ENCODE measurements around the gene ASAP3.

The ASAP3 gene

DNA sequence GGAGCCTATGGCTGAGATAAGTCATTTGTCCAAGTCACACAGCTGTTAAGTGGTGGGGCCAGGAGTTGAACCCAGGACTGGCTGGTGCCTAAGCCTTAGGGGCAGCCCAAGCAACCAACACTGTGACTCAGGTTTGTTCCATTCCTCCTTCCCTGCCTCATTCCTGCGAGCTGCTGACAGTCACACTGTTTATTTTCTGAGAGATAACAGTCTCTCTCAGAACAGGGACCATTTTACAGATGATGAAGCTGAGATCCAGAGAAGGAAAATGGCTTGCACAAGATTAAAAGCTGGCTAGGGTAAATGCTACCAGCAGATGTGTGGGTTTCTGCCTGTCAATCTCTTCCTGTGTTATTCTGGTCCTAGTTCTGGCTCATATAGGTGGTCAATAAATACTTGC lies 35.1 kb downstream of the ASAP3 start:
- no peak for DNase-seq

GRCh38 chr1:23446661-23447310 lies 37.2 kb downstream of the ASAP3 start:
- no peak for DNase-seq

DNA sequence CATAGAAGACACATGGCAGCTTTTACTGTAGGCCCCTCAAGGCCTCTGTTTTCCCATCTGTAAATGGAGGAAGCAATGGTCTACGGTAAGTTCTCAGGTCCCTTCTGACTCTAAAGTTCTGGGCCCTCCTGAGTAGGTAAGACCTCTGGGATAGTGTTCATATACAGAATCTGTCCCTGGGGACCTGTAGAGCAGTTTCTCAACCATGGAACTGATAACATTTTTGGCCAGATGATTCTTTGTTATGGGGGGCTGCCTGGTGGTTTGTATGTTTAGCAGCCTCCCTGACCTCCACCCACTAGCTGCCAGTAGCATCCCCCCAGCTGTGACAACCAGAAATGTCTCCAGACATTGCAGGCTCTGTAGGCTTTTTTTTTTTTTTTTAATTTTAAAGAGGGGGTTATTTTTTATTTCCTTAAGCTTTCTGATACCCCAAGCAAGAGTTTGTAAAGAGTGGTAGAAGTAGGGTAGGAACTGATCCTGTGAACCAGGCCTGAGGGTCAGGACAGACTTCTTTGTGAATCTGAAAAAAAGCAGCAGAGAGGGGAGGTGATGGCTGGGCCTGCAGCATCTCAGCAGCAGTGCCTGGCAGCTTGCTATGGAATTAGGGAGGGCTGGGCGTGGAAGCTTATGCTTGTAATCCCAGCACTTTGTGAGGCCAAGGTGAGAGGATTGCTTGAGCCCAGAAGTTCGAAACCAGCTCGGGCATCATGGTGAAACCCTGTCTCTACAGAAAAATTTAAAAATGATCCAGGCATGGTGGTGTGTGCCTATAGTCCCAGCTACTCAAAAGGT lies 39.2 kb downstream of the ASAP3 start:
- no peak for DNase-seq

DNA sequence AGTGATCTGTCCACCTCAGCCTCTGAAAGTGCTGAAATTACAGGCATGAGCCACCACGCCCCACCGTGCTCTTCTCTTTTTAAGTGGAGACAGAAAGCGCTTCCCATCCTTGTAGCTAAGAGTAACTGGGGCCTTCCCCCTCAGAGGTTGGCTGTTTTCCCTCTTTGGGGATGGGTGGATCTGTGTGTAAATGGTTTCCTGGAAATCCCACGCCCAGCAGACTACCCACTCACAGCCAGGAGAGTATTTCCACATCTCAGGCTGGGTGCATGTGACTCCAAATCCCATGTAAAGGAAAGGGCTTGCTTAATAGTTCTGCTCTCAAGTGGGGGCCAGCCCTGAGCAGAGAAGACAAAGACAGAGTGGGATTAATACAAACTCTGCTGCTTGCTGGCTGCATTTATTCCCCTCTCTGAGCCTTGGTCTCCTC lies 39.9 kb downstream of the ASAP3 start:
- peak; percentile 71 for DNase-seq

GRCh38 chr1:23442751-23443150 lies 41.2 kb downstream of the ASAP3 start:
- no peak for DNase-seq

DNA sequence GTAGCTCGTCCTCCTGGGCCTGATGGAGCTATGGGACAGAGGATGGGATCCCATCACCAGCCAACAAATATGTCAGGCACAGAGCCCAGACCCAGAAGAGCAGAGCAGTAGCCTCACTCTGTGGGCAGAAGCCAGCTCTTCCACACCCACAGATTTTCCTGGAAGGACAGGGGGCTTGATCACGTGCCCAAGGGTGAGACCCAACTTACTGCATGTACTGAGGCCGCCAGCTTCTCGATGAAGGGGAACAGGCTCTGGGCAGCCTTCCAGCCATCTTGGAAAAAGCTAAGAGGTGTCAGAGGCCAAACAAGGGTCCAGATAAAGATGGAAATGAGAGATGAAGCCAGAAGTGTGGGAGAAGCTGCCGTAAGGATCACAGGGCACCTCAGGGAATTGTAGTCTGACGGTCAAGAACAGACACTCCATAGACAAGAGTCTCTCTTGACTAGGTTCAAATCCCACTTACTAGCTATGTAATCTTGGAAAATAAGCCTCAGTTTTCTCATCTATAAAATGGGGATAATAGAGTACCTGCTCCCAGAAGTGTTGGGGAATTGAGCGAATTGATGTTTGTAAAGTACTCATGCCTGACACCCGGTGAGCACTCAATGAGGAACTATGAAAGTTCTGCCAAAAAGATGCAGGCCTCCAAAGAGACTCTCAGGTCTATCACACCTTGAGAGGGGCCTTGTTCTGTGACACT lies 42.4 kb downstream of the ASAP3 start:
- no peak for DNase-seq

DNA sequence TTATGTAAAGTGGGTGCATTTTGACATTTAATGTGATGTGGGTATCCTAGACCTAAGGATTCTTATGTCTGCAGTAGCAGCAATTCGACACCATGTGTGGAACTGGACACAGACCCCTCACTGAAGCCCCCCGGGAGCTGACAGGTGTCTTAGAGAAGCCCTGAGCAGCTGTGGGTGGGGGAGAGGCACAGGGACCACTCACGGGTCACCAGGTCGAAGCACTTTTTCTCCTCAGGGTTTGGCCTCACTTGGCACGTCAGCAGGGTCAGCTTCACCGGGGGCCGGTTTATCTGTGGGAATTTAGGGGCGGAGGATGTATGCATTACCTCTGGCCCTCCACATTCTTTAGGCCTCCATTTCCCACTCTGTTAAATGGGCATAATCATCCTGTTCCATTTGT lies 45.4 kb downstream of the ASAP3 start:
- no peak for DNase-seq

DNA sequence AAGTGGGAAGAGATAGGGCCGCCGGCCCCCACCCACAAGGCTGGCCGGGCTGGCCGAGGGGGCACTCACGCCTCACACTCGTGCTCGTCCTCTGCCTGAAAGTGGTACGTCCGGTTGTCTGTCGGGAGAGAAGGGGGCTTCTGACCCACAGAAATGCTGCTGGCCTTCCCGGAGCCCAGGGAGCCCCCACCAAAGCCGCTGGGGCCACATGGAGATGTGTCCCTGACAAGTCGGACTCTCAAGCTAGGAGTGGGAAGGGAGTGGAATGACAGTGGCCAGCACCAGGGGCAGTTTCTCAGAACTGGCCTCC lies 46.7 kb downstream of the ASAP3 start:
- no peak for DNase-seq

DNA sequence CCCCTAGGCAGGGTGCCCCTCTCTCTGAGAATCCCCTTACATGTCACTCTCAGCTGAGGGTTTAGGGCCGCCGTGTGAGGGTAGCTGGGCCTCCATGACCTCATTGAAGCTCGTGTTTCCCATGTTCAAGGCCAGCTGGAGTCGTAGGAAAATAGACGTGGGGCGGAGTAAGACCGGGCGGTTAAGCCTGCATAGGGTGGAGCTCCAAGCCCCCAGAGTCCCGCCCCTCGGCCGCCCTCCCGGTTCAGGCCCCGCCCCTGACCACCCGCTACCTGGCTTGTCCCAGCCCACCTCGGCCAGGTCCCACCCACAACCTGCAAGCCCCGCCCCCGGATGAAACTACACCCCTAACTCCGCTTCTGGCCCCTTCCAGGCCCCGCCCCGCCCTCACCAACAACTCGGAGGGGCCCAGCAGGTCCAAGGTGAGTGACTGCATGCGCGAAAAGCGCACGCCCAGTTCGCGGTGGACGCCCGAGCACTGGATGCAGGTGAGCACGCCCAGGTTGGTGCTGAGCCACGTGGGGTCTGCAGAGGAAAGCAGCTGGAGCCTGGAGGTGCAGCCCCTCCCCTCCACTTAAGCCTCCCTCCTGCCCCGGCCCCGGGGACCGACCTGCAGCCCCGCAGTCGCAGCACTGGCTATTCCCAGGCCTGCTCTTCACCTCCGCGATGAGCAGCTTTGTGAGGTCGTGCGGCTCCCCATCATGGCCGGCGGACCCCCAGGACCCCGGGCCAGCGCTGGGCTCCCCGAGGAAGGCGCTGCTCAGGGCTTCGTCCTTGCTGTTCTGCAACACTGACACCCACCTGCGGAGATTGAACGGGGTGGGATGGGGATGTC lies 47.2 kb downstream of the ASAP3 start:
- DNase-seq: no peak

GRCh38 chr1:23434260-23434775 lies 49.7 kb downstream of the ASAP3 start:
- no peak for DNase-seq

DNA sequence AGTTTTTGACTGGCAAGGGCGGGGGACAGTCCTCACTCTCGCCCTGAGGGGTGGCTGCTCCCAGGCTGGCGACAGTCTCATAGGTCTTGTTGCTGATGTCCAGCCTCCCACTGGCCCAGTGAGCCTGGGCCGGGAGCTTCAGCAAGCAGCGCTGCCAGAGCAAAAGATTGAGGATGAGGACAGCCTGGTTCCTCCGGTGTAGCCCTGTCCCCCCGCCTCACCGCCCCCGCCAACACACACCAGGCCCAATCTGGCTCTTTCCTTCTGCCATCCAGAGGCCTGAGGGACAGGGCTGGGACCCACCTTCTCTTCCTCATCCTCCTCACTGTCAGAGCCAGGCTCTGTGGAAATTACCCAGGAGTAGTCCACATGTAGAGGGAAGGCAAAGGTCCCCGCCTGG lies 50.9 kb downstream of the ASAP3 start:
- DNase-seq: no peak

DNA sequence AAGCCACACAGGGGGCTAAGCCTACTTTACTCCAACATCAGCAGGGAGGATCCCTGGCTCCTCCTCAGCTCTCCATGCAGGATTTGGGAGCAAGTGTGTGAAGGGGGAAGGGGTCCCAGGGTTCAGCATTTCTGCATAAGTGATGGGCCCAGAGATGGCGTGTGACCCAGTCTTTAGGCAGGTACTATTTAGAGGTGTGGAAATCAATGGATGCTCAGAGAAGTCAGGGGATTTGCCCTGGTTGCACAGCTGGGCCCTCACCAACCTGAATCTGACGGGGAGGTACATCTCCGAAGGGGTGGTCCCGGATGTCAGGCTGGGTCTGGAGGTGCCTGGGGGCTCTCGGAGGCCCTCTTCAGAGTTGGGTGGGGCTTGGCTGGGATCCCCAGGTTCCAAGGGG lies 52.5 kb downstream of the ASAP3 start:
- DNase-seq: no peak

GRCh38 chr1:23430803-23431202 lies 53.2 kb downstream of the ASAP3 start:
- DNase-seq: no peak

DNA sequence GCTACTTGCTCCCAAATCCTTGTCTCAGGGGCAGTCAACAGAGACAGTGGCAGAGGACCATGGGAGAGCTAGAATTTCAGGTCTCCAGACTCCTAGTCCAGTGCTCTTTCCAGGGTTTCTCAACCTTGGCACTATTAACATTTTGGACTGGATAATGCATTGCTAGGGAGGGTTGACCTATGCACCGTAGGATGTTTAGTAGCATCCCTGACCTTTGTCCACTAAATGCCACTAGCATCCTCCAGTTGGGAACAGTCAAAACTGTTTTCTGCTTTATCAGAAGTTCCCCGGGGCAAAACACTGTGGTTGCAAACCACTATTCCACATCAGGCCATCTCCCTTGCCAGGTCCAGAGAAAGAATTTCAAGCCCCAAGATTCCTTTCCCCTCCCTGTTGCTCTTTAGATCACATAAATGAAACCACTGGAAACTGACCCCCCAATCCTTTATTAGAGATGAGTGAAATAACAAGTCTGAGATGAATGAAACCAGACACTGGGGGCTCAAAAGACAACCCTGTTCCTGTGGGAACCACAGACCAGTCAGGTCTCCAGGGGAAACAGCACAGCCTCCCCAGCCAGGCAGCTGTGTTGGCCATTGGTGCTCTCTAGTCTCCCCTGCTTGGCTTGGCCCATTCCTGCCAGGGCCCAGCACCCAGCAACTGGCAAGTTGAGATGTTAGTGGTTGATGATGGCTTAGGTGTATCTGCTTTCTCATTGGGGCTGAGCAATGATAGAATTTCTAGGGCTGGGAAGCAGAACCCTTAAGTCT lies 55.7 kb downstream of the ASAP3 start:
- no peak for DNase-seq

DNA sequence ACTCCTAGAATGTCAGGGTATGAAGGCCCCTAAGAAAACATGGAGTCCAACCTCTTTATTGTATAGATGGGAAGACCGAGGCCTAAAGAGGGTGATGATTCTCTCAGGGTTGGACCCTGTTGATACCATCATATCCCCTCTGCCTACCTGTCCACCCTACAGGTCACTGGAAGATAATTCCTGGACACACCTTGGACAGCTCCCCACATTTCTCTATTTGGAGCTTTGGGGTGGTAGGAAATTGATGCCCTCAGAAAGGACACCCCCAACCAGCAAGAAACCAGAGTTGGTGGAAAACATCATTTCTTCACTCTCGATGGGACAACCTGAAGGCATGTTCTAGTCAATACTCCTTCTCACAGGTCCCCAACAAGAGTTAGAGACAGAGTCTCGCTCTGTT lies 56.4 kb downstream of the ASAP3 start:
- DNase-seq: no peak

DNA sequence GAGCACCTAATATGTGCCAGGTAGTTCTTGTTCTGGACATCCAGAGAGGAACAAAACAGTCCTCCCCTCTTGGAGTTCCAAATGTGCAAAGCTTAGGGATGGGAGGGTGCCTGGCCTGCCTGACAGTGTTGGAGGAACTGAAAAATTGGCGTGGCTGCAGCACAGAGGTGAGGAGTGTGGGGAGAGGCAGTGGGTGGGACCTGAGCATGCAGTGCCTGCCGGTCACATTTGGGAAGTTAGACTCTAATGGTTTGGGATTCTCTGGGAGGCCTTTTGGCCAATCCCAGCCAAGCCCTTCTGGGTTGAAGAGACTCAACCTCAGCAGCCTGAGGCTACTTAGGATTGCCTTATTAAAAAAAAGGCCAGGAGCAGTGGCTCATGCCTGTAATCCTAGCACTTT lies 57.2 kb downstream of the ASAP3 start:
- no peak for DNase-seq

DNA sequence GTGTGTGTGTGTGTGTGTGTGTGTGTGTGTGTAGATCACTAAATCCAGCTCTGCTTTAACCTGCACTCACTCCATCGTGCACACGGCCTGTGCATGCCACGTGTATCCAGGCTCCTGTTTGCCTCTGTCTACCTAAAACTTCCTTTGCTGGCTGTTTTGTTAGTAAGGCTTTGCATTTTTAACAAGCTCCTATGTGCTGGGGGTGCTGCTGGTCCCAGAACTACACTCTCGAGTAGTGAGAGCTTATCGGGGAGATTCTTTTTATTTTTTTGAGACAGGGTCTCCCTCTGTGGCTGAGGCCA lies 58.8 kb downstream of the ASAP3 start:
- DNase-seq: no peak

GRCh38 chr1:23424293-23425192 lies 59.4 kb downstream of the ASAP3 start, which contains the start of gene TCEA3:
Gene TCEA3 (minus strand): TSS chr1:23424748. CDS start chr1:23424633, 115 bp downstream.
- DNase-seq: no peak

DNA sequence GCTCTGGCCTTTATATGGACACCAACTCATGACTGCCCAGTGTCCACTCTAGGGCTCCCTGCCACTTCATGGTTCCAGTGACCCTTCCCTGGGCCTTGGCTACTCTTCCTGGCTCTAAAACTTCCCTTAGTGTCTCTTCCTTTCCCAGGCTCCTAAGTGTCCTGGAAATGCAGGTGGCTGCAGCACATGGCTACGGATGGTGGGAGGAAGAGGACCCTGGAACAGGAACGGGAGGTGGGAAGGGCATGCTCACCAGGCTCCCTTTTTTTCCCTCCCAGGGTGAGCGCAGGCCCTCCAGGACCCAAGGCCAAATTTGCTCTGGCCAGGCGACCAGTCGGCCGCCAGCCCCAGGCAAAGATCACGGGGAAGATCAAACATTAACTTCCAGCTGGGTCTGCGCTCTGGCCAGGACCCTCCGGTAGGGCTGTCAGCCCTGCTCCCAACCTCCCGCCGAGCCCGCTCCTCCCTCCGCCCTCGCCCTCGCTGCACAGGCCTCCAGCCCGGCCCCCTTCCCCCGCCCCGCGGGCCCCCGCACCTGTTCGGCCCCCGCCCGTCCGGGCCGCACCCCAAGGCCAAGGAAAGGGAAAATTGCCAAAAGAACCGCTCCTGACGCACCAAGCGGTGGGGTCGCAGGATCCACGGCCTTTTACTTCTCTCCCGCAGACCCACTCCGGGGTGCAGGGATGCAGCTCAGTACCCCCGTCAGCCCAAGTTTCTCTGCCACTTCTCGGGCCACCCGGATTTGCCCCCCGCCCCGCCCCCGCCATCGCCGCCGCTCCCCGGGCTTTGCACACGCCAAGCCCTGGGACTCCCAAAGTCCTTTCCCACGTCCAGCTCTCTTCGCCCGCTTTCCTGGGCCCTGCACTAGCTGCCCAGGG lies 60.3 kb downstream of the ASAP3 start:
- DNase-seq: no peak

DNA sequence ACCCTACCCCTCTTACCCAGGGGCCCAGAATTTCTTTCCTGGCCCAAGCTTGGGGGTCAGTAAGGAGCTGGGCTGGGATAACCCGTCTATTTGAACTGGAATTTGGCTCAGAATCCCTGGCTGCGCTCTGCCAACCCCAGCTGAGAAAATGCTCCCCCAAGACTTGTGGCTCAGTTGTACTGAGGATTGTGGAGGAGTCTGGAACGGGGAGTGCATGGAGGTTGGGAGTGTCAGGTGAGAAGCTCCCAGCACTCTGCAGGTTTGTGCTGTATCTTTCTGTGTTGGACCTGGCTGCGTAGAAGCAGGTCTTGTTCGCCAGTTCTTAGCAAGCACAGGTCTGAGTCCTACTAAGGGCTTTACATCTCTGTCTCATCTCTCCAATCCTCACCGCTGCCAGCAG lies 61.0 kb downstream of the ASAP3 start:
- DNase-seq: no peak
